A673 (cell line): ENCODE data around the gene BSDC1.

Experiments used
- EZH2 ChIP-seq: fragments of 200-600 bp; sonication (generic); IDR thresholded peaks from 2 replicates; pipeline ENCODE4 v1.6.1; 2017; ENCODE audit warnings: borderline replicate concordance, low read depth, mild to moderate bottlenecking, mixed read lengths, antibody characterized with exemption, low read length; ENCODE audit not compliant: poor library complexity, severe bottlenecking
- TF ChIP-seq, protein P1 (sequence below): fragments of 300-800, 200-600 bp; sonication (generic); conservative IDR thresholded peaks from 2 replicates; pipeline ENCODE4 v1.5.1; 2017; ENCODE audit warnings: low read depth, mild to moderate bottlenecking, antibody characterized with exemption, low read length, moderate library complexity, mixed read lengths

DNA sequence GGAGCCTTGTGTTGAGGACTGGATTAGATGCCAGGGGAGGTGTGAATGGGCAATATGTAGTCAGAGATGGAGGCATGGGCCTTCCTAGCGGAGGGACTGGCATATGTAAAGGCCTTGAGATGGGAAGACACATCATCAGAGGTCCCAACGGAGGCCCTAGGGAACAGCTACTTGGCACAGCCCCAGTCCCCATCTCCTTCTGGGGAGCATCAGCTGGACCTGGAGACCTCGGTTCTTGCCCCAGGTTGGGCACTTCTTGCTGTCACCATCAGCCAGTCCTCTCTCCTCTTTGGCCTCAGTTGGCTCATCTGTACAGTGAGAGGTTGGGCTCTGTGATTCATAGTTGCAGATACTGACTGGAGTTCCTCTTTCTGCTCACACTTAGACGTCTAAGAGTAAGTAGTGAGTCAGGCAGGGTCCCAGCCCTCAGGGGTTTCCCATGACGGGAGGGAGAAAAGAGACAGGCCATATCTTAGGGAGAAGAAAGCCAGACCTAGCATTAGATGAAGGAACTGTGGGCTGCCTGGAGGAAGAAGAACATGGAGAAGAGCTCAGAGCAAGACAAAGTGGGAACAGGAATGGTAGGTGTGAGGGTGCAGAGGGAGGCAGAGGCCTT lies 54.8 kb downstream of the BSDC1 start:
- TF ChIP-seq, protein P1, sequence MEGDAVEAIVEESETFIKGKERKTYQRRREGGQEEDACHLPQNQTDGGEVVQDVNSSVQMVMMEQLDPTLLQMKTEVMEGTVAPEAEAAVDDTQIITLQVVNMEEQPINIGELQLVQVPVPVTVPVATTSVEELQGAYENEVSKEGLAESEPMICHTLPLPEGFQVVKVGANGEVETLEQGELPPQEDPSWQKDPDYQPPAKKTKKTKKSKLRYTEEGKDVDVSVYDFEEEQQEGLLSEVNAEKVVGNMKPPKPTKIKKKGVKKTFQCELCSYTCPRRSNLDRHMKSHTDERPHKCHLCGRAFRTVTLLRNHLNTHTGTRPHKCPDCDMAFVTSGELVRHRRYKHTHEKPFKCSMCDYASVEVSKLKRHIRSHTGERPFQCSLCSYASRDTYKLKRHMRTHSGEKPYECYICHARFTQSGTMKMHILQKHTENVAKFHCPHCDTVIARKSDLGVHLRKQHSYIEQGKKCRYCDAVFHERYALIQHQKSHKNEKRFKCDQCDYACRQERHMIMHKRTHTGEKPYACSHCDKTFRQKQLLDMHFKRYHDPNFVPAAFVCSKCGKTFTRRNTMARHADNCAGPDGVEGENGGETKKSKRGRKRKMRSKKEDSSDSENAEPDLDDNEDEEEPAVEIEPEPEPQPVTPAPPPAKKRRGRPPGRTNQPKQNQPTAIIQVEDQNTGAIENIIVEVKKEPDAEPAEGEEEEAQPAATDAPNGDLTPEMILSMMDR = no peak
- no peak for TF ChIP-seq EZH2
